ENCODE measurements around the gene SCN5A.

Gene SCN5A

GRCh38 chr3:38586546-38587520 is 62.7 kb downstream of the SCN5A start:
- Histone ChIP-seq H3K36me3 (ENCODE audit: insufficient read depth, low read length) (no peaks in the 10 kb centered on the region), H3K27ac (no peak overlapping the region), H3K9ac (ENCODE audit: insufficient read length) (no peak overlapping the region), H3K9me3 (ENCODE audit: low read depth, low read length) (no peaks in the 10 kb centered on the region), H3K4me3 (no peak overlapping the region)
- no peak for TF ChIP-seq EZH2 (IDR thresholded peaks at IDR 0.05)
- TF ChIP-seq FOXP2 (optimal IDR thresholded peaks at IDR 0.05; ENCODE audit: control extremely low read depth, extremely low read length, insufficient read depth): no peak
- no peak for TF ChIP-seq POLR2AphosphoS5 (IDR thresholded peaks at IDR 0.05; ENCODE audit: borderline replicate concordance, low read depth, low read length)
- DNase-seq (ENCODE audit: low read depth, low spot score): no peak

- no peak overlapping the region for H3K27ac ChIP-seq
- no peak overlapping the region for H3K4me3 ChIP-seq
- no peaks in the 10 kb centered on the region for H3K9me3 ChIP-seq (ENCODE audit: low read depth, low read length)
- no peak for DNase-seq (ENCODE audit: low read depth, low spot score)
- no peak overlapping the region for H3K9ac ChIP-seq (ENCODE audit: insufficient read length)
- no peak for TF ChIP-seq POLR2AphosphoS5 (IDR thresholded peaks at IDR 0.05; ENCODE audit: borderline replicate concordance, low read depth, low read length)
- no peak for TF ChIP-seq EZH2 (IDR thresholded peaks at IDR 0.05)
- TF ChIP-seq FOXP2 (optimal IDR thresholded peaks at IDR 0.05; ENCODE audit: control extremely low read depth, extremely low read length, insufficient read depth): no peak
- H3K36me3 ChIP-seq (ENCODE audit: insufficient read depth, low read length): no peaks in the 10 kb centered on the region
Measured at GRCh38 chr3:38585791-38586420, 63.6 kb downstream of the SCN5A start.

- Histone ChIP-seq H3K4me3 (no peak overlapping the region), H3K27ac (no peak overlapping the region)
Measured at GRCh38 chr3:38583688-38584087, 65.8 kb downstream of the SCN5A start.

DNA sequence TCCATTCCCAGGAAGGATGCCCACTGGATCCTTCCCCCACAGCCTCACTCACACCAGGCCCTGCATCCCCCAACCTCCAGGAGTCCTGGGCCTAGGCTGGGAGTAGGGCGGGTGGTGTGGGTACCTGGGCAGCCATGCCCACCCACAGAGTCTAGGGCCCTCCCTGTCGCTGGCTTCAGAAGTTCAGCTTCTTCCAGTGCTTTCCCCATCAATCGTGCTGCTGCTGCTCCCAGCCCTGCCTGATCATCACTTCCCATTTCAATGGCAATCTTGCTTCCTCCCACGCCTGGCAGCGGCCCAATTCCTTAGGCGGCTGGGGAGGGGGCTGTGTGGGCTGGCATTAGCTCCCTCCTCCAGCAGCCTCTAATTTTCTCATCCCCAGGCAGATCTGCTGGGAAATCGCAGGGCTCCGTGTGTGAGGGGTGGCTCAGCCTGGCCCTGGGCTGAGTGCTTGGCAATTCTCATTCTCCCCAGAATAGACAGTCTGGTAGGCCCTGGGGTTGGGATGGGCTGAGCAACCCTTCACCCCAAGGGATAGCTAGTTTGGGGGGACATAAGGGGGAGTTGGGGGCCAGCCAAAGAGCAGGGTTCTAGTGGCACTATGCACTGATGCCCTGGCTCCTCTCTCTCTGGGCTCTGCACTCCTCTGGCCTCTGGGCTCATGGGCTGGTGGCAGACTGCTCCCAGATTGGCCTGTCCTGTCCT is 66.4 kb downstream of the SCN5A start:
- H3K36me3 ChIP-seq (ENCODE audit: insufficient read depth, low read length): no peaks in the 10 kb centered on the region
- H3K4me3 ChIP-seq: no peak overlapping the region
- H3K9me3 ChIP-seq (ENCODE audit: low read depth, low read length): no peaks in the 10 kb centered on the region
- H3K9ac ChIP-seq (ENCODE audit: insufficient read length): no peak overlapping the region
- TF ChIP-seq POLR2AphosphoS5 (IDR thresholded peaks at IDR 0.05; ENCODE audit: borderline replicate concordance, low read depth, low read length) (no peak), FOXP2 (optimal IDR thresholded peaks at IDR 0.05; ENCODE audit: control extremely low read depth, extremely low read length, insufficient read depth) (no peak), EZH2 (IDR thresholded peaks at IDR 0.05) (no peak)
- no peak for DNase-seq (ENCODE audit: low read depth, low spot score)
- H3K27ac ChIP-seq: no peak overlapping the region

More at GRCh38 chr3:38583688-38584087, 65.8 kb downstream of the SCN5A start:
- TF ChIP-seq EZH2 (IDR thresholded peaks at IDR 0.05) (no peak), FOXP2 (optimal IDR thresholded peaks at IDR 0.05; ENCODE audit: control extremely low read depth, extremely low read length, insufficient read depth) (no peak)
- Histone ChIP-seq H3K9ac (ENCODE audit: insufficient read length) (no peak overlapping the region), H3K9me3 (ENCODE audit: low read depth, low read length) (no peaks in the 10 kb centered on the region), H3K36me3 (ENCODE audit: insufficient read depth, low read length) (no peaks in the 10 kb centered on the region)
- no peak for DNase-seq (ENCODE audit: low read depth, low spot score)

- Histone ChIP-seq H3K36me3 (ENCODE audit: insufficient read depth, low read length) (no peaks in the 10 kb centered on the region), H3K9me3 (ENCODE audit: low read depth, low read length) (no peaks in the 10 kb centered on the region), H3K4me3 (no peak overlapping the region), H3K9ac (ENCODE audit: insufficient read length) (no peak overlapping the region), H3K27ac (no peak overlapping the region)
- no peak for DNase-seq (ENCODE audit: low read depth, low spot score)
- no peak for TF ChIP-seq EZH2 (IDR thresholded peaks at IDR 0.05)
- TF ChIP-seq FOXP2 (optimal IDR thresholded peaks at IDR 0.05; ENCODE audit: control extremely low read depth, extremely low read length, insufficient read depth): no peak
- no peak for TF ChIP-seq POLR2AphosphoS5 (IDR thresholded peaks at IDR 0.05; ENCODE audit: borderline replicate concordance, low read depth, low read length)
Measured at GRCh38 chr3:38582316-38582715, 67.2 kb downstream of the SCN5A start.

DNA sequence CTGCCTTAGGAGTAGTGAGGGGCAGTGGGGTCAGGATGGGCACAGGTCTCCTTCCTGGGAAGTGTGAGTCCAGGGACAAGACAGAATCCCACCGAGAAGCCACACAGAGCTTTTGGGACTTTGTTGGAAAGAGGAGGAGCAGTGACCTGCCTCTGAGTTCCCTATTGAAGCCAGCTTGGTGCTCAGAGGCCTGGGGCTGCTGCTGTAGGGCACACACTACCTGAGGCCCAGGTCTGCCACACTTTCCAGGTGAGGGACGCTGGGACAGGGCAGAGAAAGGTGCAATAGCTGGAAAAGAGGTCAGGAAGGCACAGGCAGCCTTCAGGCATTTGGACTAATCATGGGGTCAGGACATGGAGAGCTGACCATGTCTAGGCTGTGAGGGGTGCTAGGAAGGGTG is 67.7 kb downstream of the SCN5A start:
- no peaks in the 10 kb centered on the region for H3K9me3 ChIP-seq (ENCODE audit: low read depth, low read length)
- no peak overlapping the region for H3K4me3 ChIP-seq
- DNase-seq (ENCODE audit: low read depth, low spot score): no peak
- H3K27ac ChIP-seq: no peak overlapping the region
- H3K36me3 ChIP-seq (ENCODE audit: insufficient read depth, low read length): no peaks in the 10 kb centered on the region
- no peak overlapping the region for H3K9ac ChIP-seq (ENCODE audit: insufficient read length)
- no peak for TF ChIP-seq FOXP2 (optimal IDR thresholded peaks at IDR 0.05; ENCODE audit: control extremely low read depth, extremely low read length, insufficient read depth)

DNA sequence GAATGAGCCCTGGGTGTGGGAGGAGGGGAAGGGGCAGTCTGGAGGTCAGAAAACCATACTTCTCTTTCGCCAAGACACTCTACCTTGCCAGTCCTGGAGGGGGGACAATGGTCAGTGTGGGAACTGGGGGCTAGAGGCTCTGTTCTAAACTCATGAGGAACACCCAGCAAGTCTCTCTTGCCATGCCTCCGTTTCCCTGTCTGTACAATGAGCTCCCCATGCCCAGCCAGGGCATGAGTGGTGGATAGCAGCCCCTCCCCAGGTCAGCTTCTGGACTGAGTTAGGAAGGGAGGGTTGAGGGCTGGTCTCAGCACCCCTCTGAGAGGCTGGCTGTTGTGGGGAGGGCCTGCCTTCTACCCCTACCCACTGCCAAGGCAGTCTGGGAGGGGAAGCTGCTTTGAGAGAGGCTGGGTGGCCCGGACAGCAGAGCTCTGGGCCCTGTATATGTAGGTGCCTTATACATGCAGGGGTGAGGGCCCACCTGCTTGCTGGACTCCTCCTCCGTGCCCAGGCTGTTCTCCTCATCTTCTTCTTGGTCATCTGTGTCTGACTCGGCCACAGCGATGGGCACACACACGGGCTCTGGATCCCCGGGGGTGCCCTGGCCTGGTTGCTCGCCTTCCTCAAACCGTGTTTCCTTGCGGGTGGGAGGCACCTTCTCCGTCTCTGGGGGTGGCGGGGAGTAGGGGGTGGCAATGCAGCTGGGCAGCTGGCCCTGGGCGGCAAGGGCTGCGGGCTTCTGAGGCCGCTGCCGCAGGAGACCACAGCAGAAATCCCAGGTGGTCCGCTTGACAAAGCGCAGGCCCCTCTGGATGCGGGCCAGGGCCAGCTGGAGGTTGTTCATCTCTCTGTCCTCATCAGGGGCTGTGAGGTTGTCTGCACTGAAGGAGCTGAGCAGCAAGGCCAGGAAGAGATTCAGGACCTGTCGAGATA is 68.8 kb downstream of the SCN5A start:
- no peak overlapping the region for H3K4me3 ChIP-seq
- TF ChIP-seq POLR2AphosphoS5 (IDR thresholded peaks at IDR 0.05; ENCODE audit: borderline replicate concordance, low read depth, low read length) (no peak), FOXP2 (optimal IDR thresholded peaks at IDR 0.05; ENCODE audit: control extremely low read depth, extremely low read length, insufficient read depth) (no peak), EZH2 (IDR thresholded peaks at IDR 0.05) (no peak)

More for the DNA sequence above, 68.8 kb downstream of the SCN5A start:
- Histone ChIP-seq H3K9me3 (ENCODE audit: low read depth, low read length) (no peaks in the 10 kb centered on the region), H3K9ac (ENCODE audit: insufficient read length) (no peak overlapping the region), H3K36me3 (ENCODE audit: insufficient read depth, low read length) (no peaks in the 10 kb centered on the region), H3K27ac (no peak overlapping the region)
- no peak for DNase-seq (ENCODE audit: low read depth, low spot score)
